ENCODE measurements around the gene FAM107B.
"Not testable (repeated sequence)": the region's sequence is repeated elsewhere in the genome, so short reads cannot be mapped to it uniquely, and the experiment has no call there.

The FAM107B gene

GRCh38 chr10:14595526-14596182, 179.0 kb downstream of the FAM107B start:
- DNase-seq = no peak

GRCh38 chr10:14594878-14595525, 179.7 kb downstream of the FAM107B start:
- no peak for DNase-seq

- no peak for DNase-seq
Observed at GRCh38 chr10:14593806-14594205, 180.9 kb downstream of the FAM107B start.

GRCh38 chr10:14592566-14592965, 182.1 kb downstream of the FAM107B start:
- DNase-seq = no peak

GRCh38 chr10:14592026-14592425, 182.7 kb downstream of the FAM107B start:
- DNase-seq = no peak

GRCh38 chr10:14588938-14589294, 185.8 kb downstream of the FAM107B start:
- DNase-seq = not testable (repeated sequence)

- peak; percentile 75 for DNase-seq
Observed at GRCh38 chr10:14588084-14588937, 186.4 kb downstream of the FAM107B start.

GRCh38 chr10:14587540-14588083, 187.1 kb downstream of the FAM107B start:
- DNase-seq = no peak

- no peak for DNase-seq
Observed at GRCh38 chr10:14586901-14587300, 187.8 kb downstream of the FAM107B start.

GRCh38 chr10:14585287-14586193, 189.2 kb downstream of the FAM107B start:
- DNase-seq = no peak

- DNase-seq = peak; percentile 49
Observed at GRCh38 chr10:14584661-14585060, 190.0 kb downstream of the FAM107B start.

- no peak for DNase-seq
Observed at GRCh38 chr10:14583967-14584366, 190.7 kb downstream of the FAM107B start.

- DNase-seq = peak; percentile 85
Observed at GRCh38 chr10:14583252-14583651, 191.4 kb downstream of the FAM107B start.

GRCh38 chr10:14581553-14582321, 193.0 kb downstream of the FAM107B start:
- no peak for DNase-seq

GRCh38 chr10:14580671-14581332, 193.9 kb downstream of the FAM107B start:
- DNase-seq = no peak

GRCh38 chr10:14579405-14579804, 195.3 kb downstream of the FAM107B start:
- no peak for DNase-seq

- DNase-seq = no peak
Observed at GRCh38 chr10:14578060-14578952, 196.4 kb downstream of the FAM107B start.

GRCh38 chr10:14574885-14575284, 199.8 kb downstream of the FAM107B start:
- no peak for DNase-seq

GRCh38 chr10:14574291-14574690, 200.4 kb downstream of the FAM107B start:
- DNase-seq = no peak

- DNase-seq = no peak
Observed at GRCh38 chr10:14573666-14574261, 200.9 kb downstream of the FAM107B start.
